Loucy (cell line): Measurements from ENCODE around the gene C2.

ENCODE experiments used
- H2AFZ ChIP-seq: fragments of 200-600 bp; sonication (generic); 2 replicates; pipeline ENCODE4 v1.6.0; 2016; ENCODE audit warnings: antibody characterized with exemption, mild to moderate bottlenecking, low read length, moderate library complexity
- H3F3A ChIP-seq: fragments of 200-600 bp; 2 replicates; pipeline ENCODE4 v1.6.0; 2016; ENCODE audit warnings: antibody characterized with exemption, low read depth, mild to moderate bottlenecking
- H3K27me3 ChIP-seq: fragments of 200-600 bp; sonication (generic); 2 replicates; pipeline ENCODE4 v1.6.1; 2014; ENCODE audit warnings: low read length, mild to moderate bottlenecking; ENCODE audit not compliant: insufficient read depth, poor library complexity, severe bottlenecking
- H3K36me3 ChIP-seq: fragments of 200-600 bp; sonication (generic); 2 replicates; pipeline ENCODE4 v1.6.1; 2016; ENCODE audit warnings: low read length; ENCODE audit not compliant: insufficient read depth
- H3K4me1 ChIP-seq: fragments of 200-600 bp; sonication (generic); 2 replicates; pipeline ENCODE4 v1.5.1; 2014; ENCODE audit warnings: low read length, mild to moderate bottlenecking; ENCODE audit not compliant: insufficient read depth, poor library complexity, severe bottlenecking
- H3K4me2 ChIP-seq: fragments of 200-600 bp; sonication (generic); 2 replicates; pipeline ENCODE4 v1.6.0; 2014; ENCODE audit warnings: antibody characterized with exemption, low read length, low read depth, mild to moderate bottlenecking; ENCODE audit not compliant: poor library complexity, severe bottlenecking
- H3K4me3 ChIP-seq: fragments of 200-600 bp; sonication (generic); 2 replicates; pipeline ENCODE4 v1.5.1; 2014; ENCODE audit warnings: low read length, mild to moderate bottlenecking, mixed read lengths; ENCODE audit not compliant: poor library complexity, severe bottlenecking
- H3K79me2 ChIP-seq: fragments of 200-600 bp; sonication (generic); 2 replicates; pipeline ENCODE4 v1.6.1; 2014; ENCODE audit warnings: low read length; ENCODE audit not compliant: insufficient read depth
- H3K9ac ChIP-seq: fragments of 200-600 bp; sonication (generic); 2 replicates; pipeline ENCODE4 v1.6.0; 2014; ENCODE audit warnings: mild to moderate bottlenecking, low read depth, low read length, moderate library complexity; ENCODE audit not compliant: poor library complexity, severe bottlenecking
- H3K9me2 ChIP-seq: fragments of 200-600 bp; sonication (generic); replicated peaks from 2 replicates; pipeline ENCODE4 v1.6.1; 2016; ENCODE audit warnings: low read depth, low read length, mixed read lengths
- H3K9me3 ChIP-seq: fragments of 200-600 bp; sonication (generic); 2 replicates; pipeline ENCODE4 v1.6.1; 2014; ENCODE audit warnings: mild to moderate bottlenecking, antibody characterized with exemption, low read length, low read depth; ENCODE audit not compliant: insufficient read depth
- H4K20me1 ChIP-seq: fragments of 200-600 bp; sonication (generic); 2 replicates; pipeline ENCODE4 v1.6.0; 2014; ENCODE audit warnings: antibody characterized with exemption, low read length, mild to moderate bottlenecking; ENCODE audit not compliant: insufficient read depth, poor library complexity, severe bottlenecking
- EZH2phosphoT487 ChIP-seq: fragments of 200-600 bp; IDR thresholded peaks from 2 replicates; pipeline ENCODE4 v1.6.1; 2018; ENCODE audit warnings: antibody characterized with exemption, mild to moderate bottlenecking, moderate library complexity, borderline replicate concordance
- TF ChIP-seq, protein P1 (sequence below): fragments of 200-600 bp; sonication (generic); conservative IDR thresholded peaks from 2 replicates; pipeline ENCODE4 v1.5.1; 2014; ENCODE audit warnings: mild to moderate bottlenecking, antibody characterized with exemption, low read length

Gene C2

DNA sequence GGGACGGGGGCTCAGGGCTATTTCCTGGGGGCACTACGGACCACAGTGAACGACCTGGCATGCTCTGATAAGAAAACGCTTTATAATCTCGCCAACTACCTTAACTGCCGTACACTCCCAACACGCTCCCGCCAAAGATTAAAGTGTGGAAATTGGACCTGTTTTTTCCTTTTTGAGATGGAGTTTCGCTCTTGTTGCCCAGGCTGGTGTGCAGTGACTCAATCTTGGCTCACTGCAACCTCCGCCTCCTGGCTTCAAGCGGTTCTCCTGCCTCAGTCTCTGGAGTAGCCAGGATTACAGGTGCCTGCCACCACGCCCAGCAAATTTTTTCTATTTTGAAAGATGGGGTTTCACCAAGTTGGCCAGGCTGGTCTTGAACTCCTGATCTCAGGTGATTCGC, 48.4 kb upstream of the C2 start:
- H2AFZ ChIP-seq: no peak overlapping the region
- H3K4me3 ChIP-seq: no peak overlapping the region
- no peaks in the 10 kb centered on the region for H3K79me2 ChIP-seq
- H3K4me2 ChIP-seq: no peak overlapping the region
- no peaks in the 10 kb centered on the region for H4K20me1 ChIP-seq
- 0 out of 2 replicates have a peak, but pooled peaks cover 5% of the 10 kb centered on the region for H3F3A ChIP-seq
- H3K9ac ChIP-seq: no peak overlapping the region
- no peaks in the 10 kb centered on the region for H3K4me1 ChIP-seq
- H3K9me3 ChIP-seq: no peaks in the 10 kb centered on the region
- TF ChIP-seq EZH2phosphoT487: no peak
- TF ChIP-seq, protein P1, sequence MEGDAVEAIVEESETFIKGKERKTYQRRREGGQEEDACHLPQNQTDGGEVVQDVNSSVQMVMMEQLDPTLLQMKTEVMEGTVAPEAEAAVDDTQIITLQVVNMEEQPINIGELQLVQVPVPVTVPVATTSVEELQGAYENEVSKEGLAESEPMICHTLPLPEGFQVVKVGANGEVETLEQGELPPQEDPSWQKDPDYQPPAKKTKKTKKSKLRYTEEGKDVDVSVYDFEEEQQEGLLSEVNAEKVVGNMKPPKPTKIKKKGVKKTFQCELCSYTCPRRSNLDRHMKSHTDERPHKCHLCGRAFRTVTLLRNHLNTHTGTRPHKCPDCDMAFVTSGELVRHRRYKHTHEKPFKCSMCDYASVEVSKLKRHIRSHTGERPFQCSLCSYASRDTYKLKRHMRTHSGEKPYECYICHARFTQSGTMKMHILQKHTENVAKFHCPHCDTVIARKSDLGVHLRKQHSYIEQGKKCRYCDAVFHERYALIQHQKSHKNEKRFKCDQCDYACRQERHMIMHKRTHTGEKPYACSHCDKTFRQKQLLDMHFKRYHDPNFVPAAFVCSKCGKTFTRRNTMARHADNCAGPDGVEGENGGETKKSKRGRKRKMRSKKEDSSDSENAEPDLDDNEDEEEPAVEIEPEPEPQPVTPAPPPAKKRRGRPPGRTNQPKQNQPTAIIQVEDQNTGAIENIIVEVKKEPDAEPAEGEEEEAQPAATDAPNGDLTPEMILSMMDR: no peak
- H3K27me3 ChIP-seq: no peaks in the 10 kb centered on the region
- peaks cover 43% of the 10 kb centered on the region; the same call in 1 of the 2 replicates for H3K36me3 ChIP-seq
- H3K9me2 ChIP-seq: no peaks in the 10 kb centered on the region

DNA sequence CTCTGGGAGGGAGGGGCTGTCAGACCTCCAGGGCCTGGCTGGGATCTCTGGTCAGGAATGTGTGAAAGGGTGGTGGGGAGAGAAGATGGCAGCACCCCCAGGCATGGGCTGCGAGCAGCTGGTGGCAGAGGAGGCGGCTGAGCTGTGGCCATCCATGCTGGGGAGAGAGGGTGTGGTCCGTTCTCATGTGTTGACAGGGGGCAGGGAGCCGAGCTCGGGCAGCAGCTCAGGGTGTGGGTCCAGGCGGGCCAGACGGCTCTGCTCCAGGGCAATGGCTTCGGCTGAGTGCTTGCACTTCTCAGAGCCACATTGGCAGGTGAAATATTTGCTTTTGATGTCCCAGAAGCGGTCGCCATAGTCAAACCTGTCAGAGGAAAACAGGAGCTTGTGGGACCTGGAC, 47.6 kb upstream of the C2 start:
- Histone ChIP-seq H2AFZ (no peak overlapping the region), H4K20me1 (no peaks in the 10 kb centered on the region), H3K9ac (no peak overlapping the region), H3K9me3 (no peaks in the 10 kb centered on the region), H3K4me1 (no peaks in the 10 kb centered on the region), H3K27me3 (no peaks in the 10 kb centered on the region), H3F3A (0 out of 2 replicates have a peak, but pooled peaks cover 5% of the 10 kb centered on the region), H3K79me2 (no peaks in the 10 kb centered on the region), H3K4me2 (no peak overlapping the region), H3K9me2 (no peaks in the 10 kb centered on the region), H3K36me3 (peaks cover 51% of the 10 kb centered on the region; the same call in 1 of the 2 replicates), H3K4me3 (no peak overlapping the region)
- TF ChIP-seq, protein P1: no peak
- no peak for TF ChIP-seq EZH2phosphoT487

DNA sequence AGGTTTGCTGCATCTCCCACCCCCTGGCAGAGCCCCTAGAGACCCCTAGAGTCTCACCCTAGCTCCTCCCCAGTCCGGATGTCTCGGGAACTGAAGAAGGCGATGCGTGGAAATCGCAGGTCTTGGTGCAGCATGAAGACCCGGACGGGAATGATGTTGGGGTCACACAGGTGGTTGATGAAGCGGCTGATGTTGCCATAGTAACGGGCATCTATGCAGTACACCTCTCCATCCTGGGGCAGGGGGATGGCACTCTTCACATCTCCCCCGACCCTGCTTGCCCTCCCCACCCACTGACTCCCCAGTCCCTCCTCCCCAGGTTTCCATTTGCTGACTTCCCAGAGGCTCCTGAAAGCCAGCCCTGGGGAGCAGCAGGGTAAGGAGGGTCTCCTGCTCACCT, 46.9 kb upstream of the C2 start:
- Histone ChIP-seq H3K4me3 (no peak overlapping the region), H4K20me1 (no peaks in the 10 kb centered on the region), H3K79me2 (no peaks in the 10 kb centered on the region), H3K4me1 (no peaks in the 10 kb centered on the region), H2AFZ (no peak overlapping the region), H3K9ac (no peak overlapping the region), H3K4me2 (no peak overlapping the region), H3F3A (no peaks in the 10 kb centered on the region), H3K9me2 (no peaks in the 10 kb centered on the region), H3K9me3 (no peaks in the 10 kb centered on the region), H3K36me3 (peaks cover 57% of the 10 kb centered on the region; the same call in 1 of the 2 replicates), H3K27me3 (no peaks in the 10 kb centered on the region)
- no peak for TF ChIP-seq EZH2phosphoT487
